GM12891 (cell line): ENCODE data around the gene LRP5.
"Not testable (repeated sequence)": the region's sequence is repeated elsewhere in the genome, so short reads cannot be mapped to it uniquely, and the experiment has no call there.

Source experiments
- DNase-seq: peaks from one replicate; pipeline ENCODE4 v3.0.0; 2011; ENCODE audit warnings: low spot score; ENCODE audit not compliant: insufficient read length
- FAIRE-seq: peaks from 2 replicates; lab custom pipeline; 2011; peaks lifted over from hg19 to GRCh38; lab: Jason Lieb, UNC
- PAX5 ChIP-seq: IDR thresholded peaks from 2 replicates; pipeline ENCODE4 v1.6.1; 2011; ENCODE audit warnings: low read length, moderate library complexity, mild to moderate bottlenecking; ENCODE audit not compliant: insufficient read depth, severe bottlenecking
- POLR2A ChIP-seq: IDR thresholded peaks from 2 replicates; pipeline ENCODE4 v1.6.1; 2011; ENCODE audit warnings: low read depth, low read length, control low read depth
- POLR2AphosphoS5 ChIP-seq: IDR thresholded peaks from 2 replicates; pipeline ENCODE4 v1.6.1; 2011; ENCODE audit warnings: low read depth, low read length, control low read depth
- POU2F2 ChIP-seq: IDR thresholded peaks from 2 replicates; pipeline ENCODE4 v1.6.1; 2011; ENCODE audit warnings: low read depth, mild to moderate bottlenecking, control low read depth, low read length, moderate library complexity
- SPI1 ChIP-seq: IDR thresholded peaks from 2 replicates; pipeline ENCODE4 v1.6.1; 2011; ENCODE audit warnings: low read depth, low read length, control low read depth
- TAF1 ChIP-seq: IDR thresholded peaks from 2 replicates; pipeline ENCODE4 v1.6.1; 2011; ENCODE audit warnings: low read depth, low read length, control low read depth

The LRP5 gene

DNA sequence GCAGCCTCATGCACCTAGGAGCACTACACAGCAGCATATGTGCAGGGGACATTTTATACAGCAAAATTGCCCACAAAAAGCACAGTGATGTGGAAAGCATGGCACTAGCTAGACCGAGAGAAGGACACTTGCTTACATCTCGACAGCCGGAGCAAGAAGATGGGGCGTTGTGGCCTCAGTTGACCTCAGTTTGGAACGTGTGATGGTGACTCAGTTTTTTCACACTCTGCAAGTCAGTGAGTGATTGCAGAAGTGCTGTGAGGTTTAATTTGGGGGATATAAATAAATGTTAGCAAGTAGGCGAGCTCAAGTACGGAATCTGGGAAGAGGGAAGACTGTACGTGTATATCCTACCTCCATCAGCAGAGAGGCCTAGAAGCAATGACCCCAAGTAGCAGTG lies 23.3 kb downstream of the LRP5 start:
- no peak for DNase-seq
- FAIRE-seq: no peak
- no peak for TF ChIP-seq POU2F2

DNA sequence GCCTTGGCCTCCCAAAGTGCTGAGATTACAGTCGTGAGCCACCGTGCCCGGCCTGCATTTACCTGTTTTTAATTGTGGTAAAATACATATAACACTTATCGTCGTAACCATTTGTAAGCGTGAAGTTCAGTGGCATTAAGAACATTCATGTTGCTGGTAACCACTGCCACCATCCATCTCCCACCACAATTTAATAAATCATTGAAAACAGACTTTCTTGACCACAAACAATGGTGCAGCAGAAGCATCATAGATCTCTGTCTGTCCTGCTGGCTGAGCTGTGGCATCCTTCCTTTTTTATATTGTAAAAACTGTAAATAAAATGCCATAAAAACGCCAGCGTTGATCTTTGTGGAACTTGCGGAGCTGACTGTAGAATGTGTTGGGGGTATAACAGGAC lies 24.3 kb downstream of the LRP5 start:
- TF ChIP-seq POLR2A (no peak), PAX5 (no peak), POLR2AphosphoS5 (no peak), POU2F2 (no peak), TAF1 (no peak), SPI1 (no peak)
- FAIRE-seq: no peak
- DNase-seq: no peak

DNA sequence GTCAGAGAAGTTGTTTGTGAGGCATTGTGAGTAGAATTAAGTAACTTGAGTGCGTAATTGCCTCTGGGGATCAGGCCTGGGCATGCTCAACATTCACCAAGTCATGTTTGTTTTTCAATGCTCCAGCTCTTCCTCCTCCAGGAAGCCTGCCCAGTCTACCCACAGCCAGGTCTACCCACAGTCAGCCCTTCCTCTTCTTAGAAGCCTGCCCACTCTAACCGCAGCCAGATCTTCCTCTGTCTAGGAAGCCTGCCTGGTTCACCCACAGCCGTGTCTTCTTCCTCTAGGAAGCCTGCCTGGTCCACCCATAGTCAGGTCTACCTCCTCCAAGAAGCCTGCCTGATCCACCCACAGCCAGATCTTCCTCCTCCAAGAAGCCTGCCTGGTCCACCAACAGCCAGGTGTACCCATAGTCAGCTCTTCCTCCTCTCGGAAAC lies 25.0 kb downstream of the LRP5 start:
- TF ChIP-seq POLR2AphosphoS5: no peak
- FAIRE-seq (no peak), DNase-seq (no peak)

GRCh38 chr11:68338051-68338780 lies 25.8 kb downstream of the LRP5 start:
- DNase-seq (no peak), FAIRE-seq (no peak)
- no peak for TF ChIP-seq POLR2AphosphoS5
- no peak for TF ChIP-seq TAF1
- TF ChIP-seq PAX5: no peak
- no peak for TF ChIP-seq SPI1
- no peak for TF ChIP-seq POLR2A
- TF ChIP-seq POU2F2: no peak

DNA sequence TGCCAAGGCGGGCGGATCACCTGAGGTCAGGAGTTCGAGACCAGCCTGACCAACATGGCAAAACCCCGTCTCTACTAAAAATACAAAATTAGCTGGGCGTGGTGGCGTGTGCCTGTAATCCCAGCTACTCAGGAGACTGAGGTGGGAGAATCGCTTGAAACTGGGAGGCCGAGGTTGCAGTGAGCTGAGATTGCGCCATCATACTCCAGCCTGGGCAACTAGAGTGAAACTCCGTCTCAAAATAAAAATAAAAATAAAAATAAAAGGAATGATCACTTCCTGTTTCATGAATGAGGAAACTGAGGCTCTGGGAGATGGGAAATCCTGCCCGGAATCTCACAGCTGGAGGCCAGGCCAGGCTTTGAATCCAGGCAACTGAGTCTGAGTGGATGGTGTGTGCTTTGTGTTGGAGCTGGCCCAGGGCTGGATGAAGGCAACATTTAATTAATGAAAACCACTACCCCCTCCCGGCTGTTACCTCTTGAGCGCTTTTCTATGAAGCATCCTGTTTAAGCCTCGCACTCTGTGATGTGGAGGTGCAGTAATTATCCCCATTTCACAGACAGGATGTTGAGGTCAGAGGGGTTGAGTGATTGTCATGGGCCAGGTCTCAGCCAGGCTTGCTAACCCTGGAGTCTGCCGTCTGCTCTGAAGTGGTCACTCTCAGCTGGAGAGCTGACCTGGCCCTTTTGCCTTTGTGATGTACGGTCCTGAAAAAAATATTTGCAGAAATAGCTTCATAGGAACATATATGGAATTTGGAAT lies 27.8 kb downstream of the LRP5 start:
- peak; percentile 5 for FAIRE-seq
- no peak for DNase-seq
- no peak for TF ChIP-seq TAF1
- no peak for TF ChIP-seq POLR2AphosphoS5
- no peak for TF ChIP-seq POLR2A
- no peak for TF ChIP-seq POU2F2
- TF ChIP-seq SPI1: no peak
- TF ChIP-seq PAX5: no peak

GRCh38 chr11:68340784-68341556 lies 28.6 kb downstream of the LRP5 start:
- TF ChIP-seq POU2F2: no peak
- no peak for TF ChIP-seq PAX5
- TF ChIP-seq POLR2A: no peak
- TF ChIP-seq POLR2AphosphoS5: no peak
- TF ChIP-seq TAF1: no peak
- no peak for TF ChIP-seq SPI1
- DNase-seq: no peak
- no peak for FAIRE-seq

GRCh38 chr11:68341557-68342458 lies 29.4 kb downstream of the LRP5 start:
- no peak for TF ChIP-seq POLR2A
- TF ChIP-seq SPI1: no peak
- no peak for TF ChIP-seq POU2F2
- no peak for TF ChIP-seq POLR2AphosphoS5
- no peak for TF ChIP-seq PAX5
- no peak for TF ChIP-seq TAF1
- no peak for DNase-seq
- FAIRE-seq: no peak

DNA sequence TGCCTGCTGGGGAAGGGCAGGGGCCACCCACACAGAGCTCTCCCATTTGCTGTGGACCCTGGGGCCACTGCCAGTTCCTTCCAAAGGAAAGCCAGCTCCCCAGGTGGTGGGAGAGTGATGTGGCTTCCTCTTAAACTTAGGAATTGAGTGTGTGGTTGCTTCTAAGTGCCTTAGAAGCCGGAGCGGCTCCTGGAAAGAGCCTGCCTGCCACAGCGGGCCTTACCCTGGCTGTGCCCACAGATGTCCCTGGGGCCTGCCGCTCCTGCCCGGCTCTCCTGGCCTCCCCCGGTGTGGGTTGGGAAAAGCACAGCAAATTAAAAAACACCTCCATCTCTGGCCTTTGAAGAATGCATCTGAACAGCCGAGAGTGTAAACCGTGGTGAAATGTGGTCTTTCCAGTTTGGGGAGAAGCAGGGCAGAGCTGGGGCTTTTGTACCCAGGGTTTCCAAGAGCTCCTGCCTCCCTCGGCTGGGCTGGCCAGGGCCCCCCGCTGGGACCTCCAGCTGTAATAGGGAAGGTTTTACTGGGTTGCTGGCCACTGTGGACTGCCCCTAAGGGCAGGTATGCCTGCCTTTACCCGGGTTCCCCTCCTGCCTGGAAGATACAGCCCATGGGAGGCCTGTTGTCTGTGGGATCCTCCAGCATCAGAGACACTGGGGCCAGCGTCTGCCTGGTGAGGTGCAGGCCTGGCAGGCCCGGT lies 30.2 kb downstream of the LRP5 start:
- no peak for DNase-seq
- TF ChIP-seq TAF1 (no peak), SPI1 (no peak), POLR2AphosphoS5 (no peak), POLR2A (no peak), PAX5 (no peak), POU2F2 (no peak)
- no peak for FAIRE-seq

DNA sequence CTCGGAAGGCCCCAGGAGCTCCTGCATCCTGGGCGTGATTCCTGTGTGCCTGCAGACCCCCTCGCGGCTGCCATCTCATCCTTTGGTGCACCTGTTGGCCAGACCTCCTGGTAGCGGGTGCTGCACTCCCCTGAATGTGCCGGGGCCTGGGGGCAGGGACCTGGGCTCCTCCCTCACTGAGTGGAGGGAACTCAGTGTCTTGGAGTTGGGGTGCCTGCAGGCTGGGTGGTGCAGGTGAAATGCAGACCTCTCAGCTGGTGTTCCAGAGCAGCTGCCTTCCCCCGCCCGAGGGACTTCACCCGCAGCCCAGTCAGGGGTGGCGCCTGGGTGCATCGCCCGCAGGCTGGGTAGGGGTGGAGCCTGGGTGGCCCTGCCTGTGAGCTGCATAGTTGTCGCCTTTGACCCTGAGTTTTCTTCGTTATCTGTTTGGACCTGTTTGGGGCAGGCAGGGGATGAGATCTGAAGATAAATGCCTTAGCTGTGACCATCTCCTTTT lies 31.4 kb downstream of the LRP5 start:
- TF ChIP-seq TAF1 (no peak), SPI1 (no peak), PAX5 (no peak), POLR2A (no peak), POLR2AphosphoS5 (no peak), POU2F2 (no peak)
- FAIRE-seq (no peak), DNase-seq (no peak)

GRCh38 chr11:68344821-68345220 lies 32.4 kb downstream of the LRP5 start:
- DNase-seq, FAIRE-seq: not testable (repeated sequence)
